Activated CD4-positive, alpha-beta T cell treated with anti-CD3 and anti-CD28 coated beads, Interleukin-2, amount 10 ng/mL, durations not matched to agents 7 days and 5 days (primary cell): ENCODE results near the gene RYR3. TPM values are rescaled to one million over a fixed set of nuclear protein-coding genes. Genes with fewer than 3 reads are reported as not detected.
"Not testable (repeated sequence)": the region's sequence is repeated elsewhere in the genome, so short reads cannot be mapped to it uniquely, and the experiment has no call there.

ENCODE experiments used
- CTCF ChIA-PET: fragments of 350-600 bp; sonication (Branson Sonifier 250); formaldehyde crosslinking; loops from one replicate; lab custom pipeline; 2021; ENCODE audit warnings: antibody characterized with exemption; lab: Charles Lee
- POLR2A ChIA-PET: fragments of 350-600 bp; sonication (Branson Sonifier 250); formaldehyde crosslinking; loops from one replicate; lab custom pipeline; 2021; ENCODE audit warnings: antibody characterized with exemption; lab: Charles Lee
- DNase-seq: peaks from one replicate; pipeline ENCODE4 v3.0.0-alpha.2; 2020
- H3K27ac Mint-ChIP-seq: one replicate; pipeline ENCODE4 v1.8.0; 2021; ENCODE audit warnings: mild to moderate bottlenecking, moderate library complexity, mixed read lengths
- H3K27me3 Mint-ChIP-seq: one replicate; pipeline ENCODE4 v1.8.0; 2021; ENCODE audit warnings: mixed read lengths
- H3K36me3 Mint-ChIP-seq: one replicate; pipeline ENCODE4 v1.8.0; 2021; ENCODE audit warnings: low read depth, mixed read lengths
- H3K4me1 Mint-ChIP-seq: one replicate; pipeline ENCODE4 v1.8.0; 2021; ENCODE audit warnings: mixed read lengths
- H3K4me3 Mint-ChIP-seq: one replicate; pipeline ENCODE4 v1.8.0; 2021; ENCODE audit warnings: mild to moderate bottlenecking, moderate library complexity, mixed read lengths
- H3K9me3 Mint-ChIP-seq: one replicate; pipeline ENCODE4 v1.8.0; 2021; ENCODE audit warnings: mixed read lengths
- total RNA-seq, 2 experiments: library from RNA; stranded (reverse); gene quantifications; one replicate each; pipeline ENCODE4 v1.2.3, GENCODE V29; 2021

RYR3 gene
- total RNA-seq, 2 experiments from 2014 or later: not detected

DNA sequence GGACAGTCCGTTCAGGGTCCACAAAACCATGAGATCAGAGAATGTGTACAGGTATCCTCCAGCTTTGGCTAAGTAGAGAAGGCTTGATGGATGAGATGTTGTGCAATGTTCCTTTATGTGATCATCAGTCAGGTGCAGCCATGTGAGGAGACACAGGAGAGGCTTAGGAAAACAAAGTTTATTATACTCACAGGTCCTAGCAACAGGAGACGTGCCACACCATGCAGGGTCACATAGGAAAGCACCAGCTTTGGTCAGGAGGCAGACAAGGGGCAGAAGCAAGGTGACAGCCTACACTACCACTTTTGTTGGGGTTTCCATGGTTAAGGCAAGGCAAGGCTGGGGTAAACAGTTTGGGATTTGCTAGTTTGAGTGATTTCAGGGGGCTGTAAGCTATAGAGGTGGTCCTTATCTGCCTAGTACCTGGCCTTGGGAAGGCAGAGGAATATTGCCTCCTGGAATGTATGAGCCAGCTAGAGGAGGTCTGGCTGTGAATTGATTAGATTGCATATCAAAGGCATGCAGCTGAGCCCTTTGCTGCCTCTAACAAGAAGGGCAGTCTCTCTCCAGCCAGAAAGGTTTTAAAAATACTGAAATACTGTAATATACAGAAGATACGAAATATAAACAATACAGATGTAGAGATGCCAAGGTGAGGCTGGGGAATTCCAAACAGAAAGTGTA, 248.6 kb downstream of the RYR3 start:
- H3K9me3 Mint-ChIP-seq: no peaks in the 10 kb centered on the region
- H3K27me3 Mint-ChIP-seq: peaks cover 2% of the 10 kb centered on the region
- H3K4me3 Mint-ChIP-seq: no peak overlapping the region
- no peak overlapping the region for H3K27ac Mint-ChIP-seq
- POLR2A ChIA-PET: no interaction called here
- no peaks in the 10 kb centered on the region for H3K36me3 Mint-ChIP-seq
- CTCF ChIA-PET: no interaction called here
- H3K4me1 Mint-ChIP-seq: no peaks in the 10 kb centered on the region
- DNase-seq: no peak

GRCh38 chr15:33561407-33561806, 250.6 kb downstream of the RYR3 start:
- H3K9me3 Mint-ChIP-seq: no peaks in the 10 kb centered on the region
- POLR2A ChIA-PET: no interaction called here
- H3K4me1 Mint-ChIP-seq: no peaks in the 10 kb centered on the region
- no peak overlapping the region for H3K4me3 Mint-ChIP-seq
- H3K27ac Mint-ChIP-seq: no peak overlapping the region
- CTCF ChIA-PET: no interaction called here
- H3K27me3 Mint-ChIP-seq: peaks cover 2% of the 10 kb centered on the region
- no peaks in the 10 kb centered on the region for H3K36me3 Mint-ChIP-seq
- DNase-seq: no peak

GRCh38 chr15:33561967-33562366, 251.2 kb downstream of the RYR3 start:
- ChIA-PET POLR2A (no interaction called here), CTCF (no interaction called here)
- Mint-ChIP-seq H3K4me3 (no peak overlapping the region), H3K4me1 (no peaks in the 10 kb centered on the region), H3K36me3 (no peaks in the 10 kb centered on the region), H3K27ac (no peak overlapping the region), H3K27me3 (peaks cover 2% of the 10 kb centered on the region), H3K9me3 (no peaks in the 10 kb centered on the region)
- no peak for DNase-seq

GRCh38 chr15:33565094-33565493, 254.3 kb downstream of the RYR3 start:
- Mint-ChIP-seq H3K27ac (no peak overlapping the region), H3K4me3 (no peak overlapping the region), H3K9me3 (no peaks in the 10 kb centered on the region), H3K27me3 (peaks cover under 1% of the 10 kb centered on the region), H3K4me1 (no peaks in the 10 kb centered on the region), H3K36me3 (no peaks in the 10 kb centered on the region)
- CTCF ChIA-PET: no interaction called here
- DNase-seq: no peak
- POLR2A ChIA-PET: no interaction called here

DNA sequence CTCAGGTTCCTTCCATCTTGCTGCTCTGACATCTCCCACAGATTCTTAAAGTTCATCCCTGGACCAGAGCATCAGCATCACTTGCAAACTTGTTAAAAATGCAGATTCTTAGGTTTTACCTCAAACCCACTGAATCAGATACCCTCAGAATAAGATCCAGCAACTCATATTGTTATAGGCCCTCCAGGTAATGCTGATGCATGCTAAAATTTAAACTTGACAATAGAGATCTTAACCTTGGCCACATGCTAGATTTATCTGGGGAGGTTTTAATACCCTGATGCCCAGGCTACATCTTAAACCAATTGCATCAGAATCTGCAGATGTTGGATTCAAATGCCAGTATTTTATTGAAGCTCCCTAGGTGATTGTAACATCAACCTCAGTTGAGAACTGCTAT, 256.9 kb downstream of the RYR3 start:
- Mint-ChIP-seq H3K4me3 (no peak overlapping the region), H3K27me3 (no peaks in the 10 kb centered on the region)
- POLR2A ChIA-PET: no interaction called here

DNA sequence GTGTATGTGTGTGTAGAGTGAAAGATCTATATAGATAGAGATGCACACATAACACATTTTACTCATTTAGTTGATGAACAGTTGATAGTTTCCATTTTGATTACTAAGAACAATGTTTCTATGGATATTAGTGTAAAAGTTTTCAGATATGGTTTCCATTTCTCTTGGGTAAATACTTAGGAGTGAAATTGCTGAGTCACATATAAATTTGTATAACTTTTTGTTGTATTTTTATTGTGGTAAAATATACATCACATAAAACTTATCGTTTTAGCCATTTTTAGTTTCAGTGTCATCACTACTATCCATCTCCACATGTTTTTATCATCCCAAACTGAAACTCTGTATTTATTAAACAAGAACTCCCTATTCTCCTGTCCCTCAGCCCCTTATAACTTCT, 258.3 kb downstream of the RYR3 start:
- Mint-ChIP-seq H3K4me3 (no peak overlapping the region), H3K27me3 (no peaks in the 10 kb centered on the region), H3K4me1 (no peaks in the 10 kb centered on the region), H3K9me3 (no peaks in the 10 kb centered on the region), H3K36me3 (no peaks in the 10 kb centered on the region), H3K27ac (no peak overlapping the region)
- ChIA-PET CTCF (no interaction called here), POLR2A (no interaction called here)
- no peak for DNase-seq

More for the DNA sequence above, 256.9 kb downstream of the RYR3 start:
- Mint-ChIP-seq H3K36me3 (no peaks in the 10 kb centered on the region), H3K9me3 (no peaks in the 10 kb centered on the region), H3K4me1 (no peaks in the 10 kb centered on the region), H3K27ac (no peak overlapping the region)
- no peak for DNase-seq
- CTCF ChIA-PET: interaction anchor here (0.7 kb wide), 1 partner anchor 417 kb away, joined by 3 read pairs; no protein-coding TSS in a partner anchor

DNA sequence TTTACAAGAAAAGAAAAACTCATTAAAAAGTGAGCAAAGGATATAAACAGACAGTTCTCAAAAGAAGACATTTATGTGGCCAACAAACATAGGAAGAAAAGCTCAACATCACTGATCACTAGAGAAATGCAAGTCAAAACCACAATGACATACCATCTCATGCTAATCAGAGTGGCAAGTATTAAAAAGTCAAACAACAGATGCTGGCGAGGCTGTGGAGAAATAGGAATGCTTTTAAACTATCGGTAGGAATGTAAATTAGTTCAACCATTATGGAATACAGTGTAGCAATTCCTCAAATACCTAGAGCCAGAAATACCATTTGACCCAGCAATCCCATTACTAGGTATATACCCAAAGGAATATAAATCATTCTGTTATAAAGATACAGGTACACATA, 267.1 kb downstream of the RYR3 start:
- H3K36me3 Mint-ChIP-seq, H3K4me1 Mint-ChIP-seq, H3K27me3 Mint-ChIP-seq, H3K9me3 Mint-ChIP-seq, POLR2A ChIA-PET, H3K4me3 Mint-ChIP-seq, CTCF ChIA-PET, DNase-seq, H3K27ac Mint-ChIP-seq: not testable (repeated sequence)

- H3K36me3 Mint-ChIP-seq: no peaks in the 10 kb centered on the region
- H3K9me3 Mint-ChIP-seq: no peaks in the 10 kb centered on the region
- no peaks in the 10 kb centered on the region for H3K4me1 Mint-ChIP-seq
- no peak for DNase-seq
- no peak overlapping the region for H3K27ac Mint-ChIP-seq
- H3K27me3 Mint-ChIP-seq: peaks cover 3% of the 10 kb centered on the region
- CTCF ChIA-PET: interaction anchor here (1.0 kb wide), 1 partner anchor 11 kb away, joined by 4 read pairs; no protein-coding TSS in a partner anchor
- POLR2A ChIA-PET: no interaction called here
- H3K4me3 Mint-ChIP-seq: no peak overlapping the region
These were observed 269.8 kb downstream of the RYR3 start for GRCh38 chr15:33580526-33580925.

DNA sequence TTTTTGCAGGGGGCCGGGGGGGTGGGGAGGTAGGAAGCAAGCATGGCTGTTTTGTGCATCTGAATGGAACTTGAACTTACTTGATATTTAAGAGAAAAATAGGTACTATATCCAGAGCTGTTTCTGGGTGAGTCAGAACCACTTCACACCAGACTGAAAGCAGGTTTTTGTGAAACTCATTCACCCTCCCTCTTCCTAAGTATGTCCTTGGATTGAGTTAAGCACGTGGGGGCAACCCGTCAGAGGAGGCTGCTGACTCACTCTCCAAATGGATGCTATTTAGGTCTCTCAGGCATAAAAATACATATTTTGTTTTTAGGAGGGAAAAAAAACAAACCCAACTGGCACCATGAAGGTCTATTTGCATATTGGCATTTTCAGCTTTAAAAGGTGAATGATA, 270.3 kb downstream of the RYR3 start:
- peaks cover 3% of the 10 kb centered on the region for H3K27me3 Mint-ChIP-seq
- no peak overlapping the region for H3K4me3 Mint-ChIP-seq
- H3K4me1 Mint-ChIP-seq: no peaks in the 10 kb centered on the region
- H3K36me3 Mint-ChIP-seq: no peaks in the 10 kb centered on the region
- ChIA-PET CTCF (no interaction called here), POLR2A (no interaction called here)
- no peaks in the 10 kb centered on the region for H3K9me3 Mint-ChIP-seq
- DNase-seq: no peak
- no peak overlapping the region for H3K27ac Mint-ChIP-seq

DNA sequence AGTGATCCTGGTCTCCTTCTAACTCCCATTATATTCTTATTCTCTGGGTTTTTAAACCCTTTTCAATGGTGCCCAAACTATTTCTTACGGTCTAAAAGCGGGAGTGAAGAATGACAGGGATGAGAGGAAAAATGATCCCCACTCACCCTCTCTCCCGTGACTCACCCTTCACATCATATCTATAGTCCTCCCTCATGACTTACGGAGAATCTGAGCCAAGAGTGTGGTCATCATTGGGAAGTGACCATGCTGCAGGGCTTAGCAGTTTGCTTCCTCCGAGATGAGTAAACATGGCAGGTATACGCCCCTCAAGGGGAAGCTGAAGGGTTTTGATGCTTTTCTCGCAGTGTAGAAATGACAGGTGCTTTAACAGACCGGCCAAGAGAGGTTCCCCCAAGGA, 274.0 kb downstream of the RYR3 start:
- Mint-ChIP-seq H3K4me3 (no peak overlapping the region), H3K9me3 (no peaks in the 10 kb centered on the region), H3K4me1 (no peaks in the 10 kb centered on the region), H3K27me3 (no peaks in the 10 kb centered on the region), H3K36me3 (no peaks in the 10 kb centered on the region), H3K27ac (no peak overlapping the region)
- ChIA-PET CTCF (no interaction called here), POLR2A (no interaction called here)
- DNase-seq: no peak

- Mint-ChIP-seq H3K36me3 (no peaks in the 10 kb centered on the region), H3K9me3 (no peaks in the 10 kb centered on the region), H3K4me1 (no peaks in the 10 kb centered on the region), H3K27me3 (no peaks in the 10 kb centered on the region), H3K27ac (no peak overlapping the region), H3K4me3 (no peak overlapping the region)
- ChIA-PET CTCF (no interaction called here), POLR2A (no interaction called here)
- no peak for DNase-seq
These were observed 276.3 kb downstream of the RYR3 start for GRCh38 chr15:33586786-33587697.

- Mint-ChIP-seq H3K4me1 (no peaks in the 10 kb centered on the region), H3K27ac (no peak overlapping the region), H3K4me3 (no peak overlapping the region), H3K9me3 (no peaks in the 10 kb centered on the region), H3K36me3 (no peaks in the 10 kb centered on the region), H3K27me3 (no peaks in the 10 kb centered on the region)
- ChIA-PET POLR2A (no interaction called here), CTCF (no interaction called here)
- DNase-seq: no peak
These were observed 277.0 kb downstream of the RYR3 start for GRCh38 chr15:33587773-33588172.

DNA sequence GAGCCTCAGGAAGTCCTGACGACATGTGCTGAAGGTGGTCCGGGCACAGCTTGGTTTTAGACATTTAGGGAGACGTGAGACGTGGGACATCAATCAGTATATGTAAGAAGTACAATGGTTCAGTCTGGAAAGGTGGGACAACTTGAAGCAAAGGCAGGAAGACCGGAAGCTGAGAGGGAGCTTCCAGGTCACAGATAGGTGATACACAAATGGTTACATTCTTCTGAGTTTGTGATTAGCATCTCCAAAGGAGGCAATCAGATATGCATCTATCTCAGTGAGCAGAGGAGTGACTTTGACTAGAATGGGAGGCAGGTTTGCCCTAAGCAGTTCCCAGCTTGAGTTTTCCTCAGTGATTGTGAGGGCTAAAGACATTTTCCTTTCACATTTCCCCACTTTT, 282.1 kb downstream of the RYR3 start:
- no peak for DNase-seq
- H3K27ac Mint-ChIP-seq: no peak overlapping the region
- no peak overlapping the region for H3K4me3 Mint-ChIP-seq

More for the DNA sequence above, 282.1 kb downstream of the RYR3 start:
- Mint-ChIP-seq H3K9me3 (no peaks in the 10 kb centered on the region), H3K4me1 (no peaks in the 10 kb centered on the region), H3K36me3 (no peaks in the 10 kb centered on the region), H3K27me3 (no peaks in the 10 kb centered on the region)
- ChIA-PET POLR2A (no interaction called here), CTCF (no interaction called here)
